ENCODE results near the gene TREM1.
"Not testable (repeated sequence)": the region's sequence is repeated elsewhere in the genome, so short reads cannot be mapped to it uniquely, and the experiment has no call there.

TREM1 gene

DNA sequence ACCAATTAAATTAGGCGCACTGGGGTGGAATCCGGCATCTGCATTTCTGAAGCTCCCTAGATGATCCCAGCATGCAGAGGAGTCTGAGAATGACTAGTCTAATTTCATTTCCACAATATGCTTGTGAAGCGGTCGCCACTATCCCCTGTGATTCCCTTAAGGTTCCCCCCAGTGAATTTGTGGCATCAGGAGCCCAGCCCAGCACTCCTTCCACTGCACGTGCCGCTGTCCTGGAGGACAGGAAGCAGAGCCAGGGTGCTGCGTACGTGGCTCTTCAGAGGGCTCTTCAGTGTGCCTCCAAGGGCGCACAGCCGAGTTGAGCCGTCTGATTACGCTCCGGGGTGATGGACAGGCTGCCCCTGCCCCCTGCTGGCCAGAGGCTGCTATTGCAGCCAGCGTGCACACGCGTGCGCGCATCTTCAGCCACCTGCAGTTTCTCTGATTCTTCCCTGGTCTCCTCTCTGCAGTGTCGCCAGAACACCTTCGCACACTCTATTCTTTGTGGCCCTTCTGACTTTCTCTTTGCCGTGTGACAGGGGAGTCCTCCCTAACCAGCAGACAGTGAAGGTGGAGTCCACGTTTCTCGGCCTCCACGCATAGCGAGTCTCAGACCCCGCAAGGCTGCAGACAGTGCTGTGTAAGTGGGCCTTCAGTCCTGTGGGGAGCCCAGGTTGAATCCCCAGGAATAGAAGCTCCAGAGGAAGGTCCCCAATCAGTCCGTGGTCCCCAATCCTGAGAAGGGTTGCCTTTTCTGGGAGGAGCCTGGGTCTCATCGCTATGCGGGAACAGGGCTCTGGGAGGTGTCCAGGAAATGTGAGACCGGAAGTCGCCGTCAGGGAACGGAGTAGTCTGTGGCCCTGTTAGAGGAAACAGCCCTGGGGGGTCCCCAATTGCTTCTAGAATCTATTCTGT lies 32.4 kb upstream of the TREM1 start:
- Histone ChIP-seq H3K4me1 (ENCODE audit: insufficient read depth, low read length) (no peaks in the 10 kb centered on the region), H3K27me3 (ENCODE audit: insufficient read depth, low read length) (peaks cover 3% of the 10 kb centered on the region), H3K36me3 (ENCODE audit: insufficient read depth, low read length) (no peaks in the 10 kb centered on the region), H3K4me3 (ENCODE audit: low read length) (no peak overlapping the region), H3K9me3 (ENCODE audit: low read length) (no peaks in the 10 kb centered on the region), H2AFZ (ENCODE audit: low read depth, low read length) (no peak overlapping the region)

DNA sequence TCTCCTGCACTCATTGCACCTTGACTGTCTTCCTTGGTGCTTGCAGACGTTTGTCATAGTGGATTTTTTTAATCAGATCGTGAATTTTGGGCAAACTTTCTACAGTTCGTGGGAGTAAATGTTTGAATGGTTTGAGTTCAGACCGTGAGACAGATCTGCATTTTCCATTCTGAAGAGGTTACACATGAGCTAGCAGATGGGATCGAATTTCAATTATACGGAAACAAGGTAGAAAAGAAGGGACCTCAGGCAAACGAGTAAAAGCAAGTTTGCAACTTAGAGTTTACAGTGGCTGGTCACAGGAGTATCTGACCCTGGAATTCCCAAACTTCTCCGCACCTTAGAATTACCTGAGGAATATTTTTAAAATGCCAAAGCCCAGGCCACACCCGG lies 31.8 kb upstream of the TREM1 start:
- Histone ChIP-seq H3K36me3 (ENCODE audit: insufficient read depth, low read length) (no peaks in the 10 kb centered on the region), H2AFZ (ENCODE audit: low read depth, low read length) (no peak overlapping the region), H3K4me3 (ENCODE audit: low read length) (no peak overlapping the region), H3K27me3 (ENCODE audit: insufficient read depth, low read length) (peaks cover 3% of the 10 kb centered on the region), H3K9me3 (ENCODE audit: low read length) (no peaks in the 10 kb centered on the region), H3K4me1 (ENCODE audit: insufficient read depth, low read length) (no peaks in the 10 kb centered on the region)

DNA sequence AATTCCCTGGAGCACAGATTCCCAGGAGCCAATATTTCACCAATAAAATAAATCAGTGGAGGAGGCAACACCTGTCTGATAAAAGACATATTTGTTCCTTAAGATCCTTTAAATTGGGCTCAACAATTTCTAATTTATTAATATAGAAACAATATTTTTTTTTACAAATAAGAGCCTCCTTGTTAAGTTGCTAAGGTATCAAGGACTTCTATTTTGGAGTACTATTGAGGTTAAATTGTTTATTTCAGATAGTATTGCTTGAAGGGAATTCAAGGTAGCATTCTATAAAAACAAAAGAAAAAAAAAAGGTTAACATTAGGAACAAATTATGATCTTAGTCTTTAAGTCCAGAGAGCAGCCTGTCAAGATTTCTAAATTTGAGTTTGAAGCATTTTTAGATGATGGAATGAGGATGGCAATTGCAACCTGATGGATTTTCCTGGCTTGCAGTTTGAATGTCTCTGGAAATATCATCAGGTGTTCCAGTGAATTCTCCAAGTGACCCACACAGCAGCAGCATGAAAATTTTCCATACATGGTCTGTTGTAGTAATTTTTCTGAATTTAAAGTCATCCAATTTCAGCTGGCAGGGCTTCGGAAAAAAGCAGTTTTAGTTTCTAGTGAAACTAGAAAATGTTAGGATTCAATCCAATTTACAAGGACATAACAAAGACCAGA lies 29.6 kb upstream of the TREM1 start:
- no peaks in the 10 kb centered on the region for H3K36me3 ChIP-seq (ENCODE audit: insufficient read depth, low read length)
- peaks cover 3% of the 10 kb centered on the region for H3K27me3 ChIP-seq (ENCODE audit: insufficient read depth, low read length)
- H3K4me1 ChIP-seq (ENCODE audit: insufficient read depth, low read length): no peaks in the 10 kb centered on the region
- no peak overlapping the region for H3K4me3 ChIP-seq (ENCODE audit: low read length)
- H2AFZ ChIP-seq (ENCODE audit: low read depth, low read length): no peak overlapping the region
- H3K9me3 ChIP-seq (ENCODE audit: low read length): no peaks in the 10 kb centered on the region

DNA sequence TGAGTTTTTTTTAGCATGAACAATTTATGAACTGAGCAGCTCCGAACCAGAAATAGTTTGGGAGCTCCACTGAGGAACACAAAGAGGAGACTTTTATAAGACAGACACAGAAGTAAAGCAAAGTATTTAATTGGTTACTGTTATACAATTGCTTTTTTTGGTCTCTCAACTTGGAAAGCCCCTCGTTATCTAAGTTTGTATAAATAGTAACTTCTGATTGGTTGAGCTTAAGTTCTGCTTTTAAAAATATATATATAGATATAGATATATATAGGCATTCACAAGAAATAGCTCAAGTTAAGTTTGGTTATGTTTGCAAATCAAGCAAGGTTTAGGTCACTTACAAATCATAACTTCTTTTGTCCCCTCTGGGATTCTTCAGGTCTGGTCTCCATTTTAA lies 28.7 kb upstream of the TREM1 start:
- peaks cover 3% of the 10 kb centered on the region for H3K27me3 ChIP-seq (ENCODE audit: insufficient read depth, low read length)

DNA sequence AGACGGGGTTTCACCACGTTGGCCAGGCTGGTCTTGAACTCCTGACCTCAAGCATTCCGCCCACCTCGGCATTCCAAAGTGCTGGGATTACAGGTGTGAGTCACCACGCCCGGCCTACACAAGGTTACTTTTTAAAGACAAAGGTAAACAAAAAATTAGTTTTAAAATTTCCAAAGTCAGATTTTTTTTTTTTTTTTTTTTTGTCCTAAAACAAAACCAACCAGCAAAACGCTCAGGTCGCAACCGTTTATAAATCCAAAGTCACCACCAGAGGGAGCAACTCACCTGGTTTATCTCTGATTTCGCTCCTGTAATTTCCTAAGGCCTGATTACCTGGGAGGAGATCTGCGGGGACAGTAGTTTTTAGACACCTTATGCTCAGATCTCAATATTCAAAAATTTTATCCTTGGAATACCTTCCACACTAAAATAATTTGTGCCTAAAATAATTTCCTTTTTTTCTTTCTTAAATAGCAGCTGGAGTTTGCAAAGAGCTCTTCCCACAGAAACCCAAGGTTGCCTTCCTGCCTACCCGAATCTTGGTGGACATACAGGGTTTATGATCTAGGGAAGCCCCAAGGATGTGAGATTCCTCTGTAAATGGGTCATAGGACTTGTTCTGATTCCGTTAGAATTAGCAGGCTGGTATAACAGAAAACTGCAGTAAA lies 19.8 kb upstream of the TREM1 start:
- Histone ChIP-seq H3K27me3 (ENCODE audit: insufficient read depth, low read length) (peaks cover 7% of the 10 kb centered on the region), H2AFZ (ENCODE audit: low read depth, low read length) (no peak overlapping the region), H3K9me3 (ENCODE audit: low read length) (no peaks in the 10 kb centered on the region), H3K36me3 (ENCODE audit: insufficient read depth, low read length) (no peaks in the 10 kb centered on the region), H3K4me1 (ENCODE audit: insufficient read depth, low read length) (no peaks in the 10 kb centered on the region), H3K4me3 (ENCODE audit: low read length) (no peak overlapping the region)

More for the DNA sequence above, 28.7 kb upstream of the TREM1 start:
- Histone ChIP-seq H3K4me1 (ENCODE audit: insufficient read depth, low read length) (no peaks in the 10 kb centered on the region), H3K9me3 (ENCODE audit: low read length) (no peaks in the 10 kb centered on the region), H3K4me3 (ENCODE audit: low read length) (no peak overlapping the region), H3K36me3 (ENCODE audit: insufficient read depth, low read length) (no peaks in the 10 kb centered on the region), H2AFZ (ENCODE audit: low read depth, low read length) (no peak overlapping the region)

DNA sequence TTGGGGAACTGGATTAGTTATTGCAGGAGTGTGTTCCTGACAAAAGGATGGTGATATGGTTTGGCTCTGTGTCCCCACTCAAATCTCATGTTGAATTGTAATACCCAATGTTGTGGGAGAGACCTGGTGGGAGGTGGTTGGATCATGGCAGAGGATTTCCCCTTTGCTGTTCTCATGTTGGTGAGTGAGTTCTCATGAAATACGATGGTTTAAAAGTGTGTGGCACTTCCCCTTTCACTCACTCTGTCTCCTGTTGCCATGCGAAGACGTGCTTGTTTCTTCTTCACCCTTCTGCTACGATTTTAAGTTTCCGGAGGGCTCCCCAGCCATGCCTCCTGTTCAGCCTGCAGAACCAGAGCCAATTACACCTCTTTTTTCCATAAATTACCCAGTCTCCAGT lies 16.2 kb upstream of the TREM1 start:
- Histone ChIP-seq H3K4me3 (ENCODE audit: low read length) (no peak overlapping the region), H2AFZ (ENCODE audit: low read depth, low read length) (no peak overlapping the region), H3K9me3 (ENCODE audit: low read length) (no peaks in the 10 kb centered on the region), H3K4me1 (ENCODE audit: insufficient read depth, low read length) (no peaks in the 10 kb centered on the region), H3K27me3 (ENCODE audit: insufficient read depth, low read length) (no peaks in the 10 kb centered on the region), H3K36me3 (ENCODE audit: insufficient read depth, low read length) (no peaks in the 10 kb centered on the region)

DNA sequence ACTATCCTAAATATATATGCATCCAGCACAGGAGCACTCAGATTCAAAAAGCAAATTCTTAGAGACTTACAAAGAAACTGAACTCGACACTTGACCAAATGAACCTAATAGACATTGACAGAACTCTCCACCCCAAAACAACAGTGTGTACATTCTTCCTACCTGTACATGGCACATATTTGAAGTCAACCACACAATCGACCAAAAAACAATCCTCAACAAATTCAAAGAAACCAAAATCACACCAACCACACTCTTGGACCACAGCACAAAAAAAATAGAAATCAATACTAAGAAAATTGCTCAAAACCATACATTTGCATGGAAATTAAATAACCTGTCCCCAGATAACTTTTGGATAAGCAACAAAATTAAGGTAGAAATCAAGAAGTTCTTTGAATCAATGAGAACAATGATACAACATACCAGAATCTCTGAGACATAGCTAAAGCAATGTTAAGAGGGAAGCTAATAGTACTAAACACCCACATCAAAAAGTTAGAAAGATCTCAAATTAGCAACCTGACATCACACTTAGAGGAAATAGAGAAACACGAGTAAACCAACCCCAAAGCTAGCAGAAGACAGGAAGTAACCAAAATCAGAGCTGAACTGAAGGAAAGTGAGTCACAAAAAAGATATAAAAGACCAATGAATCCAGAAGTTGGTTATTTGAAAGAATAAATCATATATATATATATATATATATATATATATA lies 12.5 kb upstream of the TREM1 start:
- Histone ChIP-seq H3K4me1 (ENCODE audit: insufficient read depth, low read length) (no peaks in the 10 kb centered on the region), H3K4me3 (ENCODE audit: low read length) (no peak overlapping the region), H3K27me3 (ENCODE audit: insufficient read depth, low read length) (no peaks in the 10 kb centered on the region), H3K9me3 (ENCODE audit: low read length) (no peaks in the 10 kb centered on the region), H3K36me3 (ENCODE audit: insufficient read depth, low read length) (no peaks in the 10 kb centered on the region), H2AFZ (ENCODE audit: low read depth, low read length) (no peak overlapping the region)

DNA sequence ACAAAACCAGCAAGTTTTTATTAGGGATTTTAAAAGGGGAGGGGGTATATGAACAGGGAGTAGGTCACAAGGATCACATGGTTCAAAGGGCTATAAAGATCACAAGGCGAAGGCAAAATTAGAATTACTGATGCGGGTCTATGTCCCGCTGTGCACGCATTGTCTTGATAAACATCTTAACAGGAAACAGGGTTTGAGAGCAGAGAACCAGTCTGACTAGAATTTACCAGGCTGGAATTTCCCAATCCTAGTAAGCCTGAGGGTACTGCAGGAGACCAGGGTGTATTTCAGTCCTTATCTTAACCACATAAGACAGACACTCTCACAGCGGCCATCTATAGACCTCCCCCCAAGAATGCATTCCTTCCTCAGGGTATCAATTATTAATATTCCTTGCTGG lies 10.8 kb upstream of the TREM1 start:
- not testable (repeated sequence) for H3K4me3 ChIP-seq (ENCODE audit: low read length); H3K27me3 ChIP-seq (ENCODE audit: insufficient read depth, low read length); H2AFZ ChIP-seq (ENCODE audit: low read depth, low read length); H3K9me3 ChIP-seq (ENCODE audit: low read length); H3K36me3 ChIP-seq (ENCODE audit: insufficient read depth, low read length); H3K4me1 ChIP-seq (ENCODE audit: insufficient read depth, low read length)

DNA sequence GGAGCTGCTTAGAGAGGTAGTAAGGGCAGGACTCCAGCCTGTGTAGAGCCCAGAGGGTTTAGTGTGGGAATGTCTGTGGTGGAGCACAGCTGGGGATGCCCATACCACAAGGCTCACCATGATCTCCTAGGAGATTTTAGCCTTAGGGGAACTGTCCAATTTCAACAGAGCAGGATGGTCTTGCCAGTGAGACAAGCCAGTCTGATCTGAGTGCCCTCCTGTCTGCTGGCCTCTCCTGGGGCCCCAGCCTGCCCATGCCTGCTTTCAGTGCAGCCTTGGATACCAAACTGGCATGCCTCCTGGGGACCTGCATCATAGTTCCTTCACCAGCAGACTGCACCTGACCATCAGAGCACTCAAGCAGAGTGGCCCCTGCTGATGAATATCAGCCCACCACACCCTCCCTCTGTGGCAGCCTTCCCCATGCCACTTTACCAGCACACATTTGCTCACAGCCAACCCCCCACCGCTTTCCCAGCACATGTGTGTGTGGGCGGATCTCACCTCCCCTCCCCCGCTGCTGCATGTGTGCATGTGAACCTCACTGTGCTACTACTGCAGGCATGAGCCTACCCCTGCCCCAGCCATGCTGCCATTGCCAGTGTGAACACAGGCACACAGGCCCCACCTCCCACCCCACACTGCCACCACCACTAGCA lies 7.9 kb upstream of the TREM1 start:
- Histone ChIP-seq H3K4me1 (ENCODE audit: insufficient read depth, low read length) (no peaks in the 10 kb centered on the region), H3K9me3 (ENCODE audit: low read length) (no peaks in the 10 kb centered on the region), H3K36me3 (ENCODE audit: insufficient read depth, low read length) (no peaks in the 10 kb centered on the region), H2AFZ (ENCODE audit: low read depth, low read length) (no peak overlapping the region), H3K4me3 (ENCODE audit: low read length) (no peak overlapping the region), H3K27me3 (ENCODE audit: insufficient read depth, low read length) (no peaks in the 10 kb centered on the region)

DNA sequence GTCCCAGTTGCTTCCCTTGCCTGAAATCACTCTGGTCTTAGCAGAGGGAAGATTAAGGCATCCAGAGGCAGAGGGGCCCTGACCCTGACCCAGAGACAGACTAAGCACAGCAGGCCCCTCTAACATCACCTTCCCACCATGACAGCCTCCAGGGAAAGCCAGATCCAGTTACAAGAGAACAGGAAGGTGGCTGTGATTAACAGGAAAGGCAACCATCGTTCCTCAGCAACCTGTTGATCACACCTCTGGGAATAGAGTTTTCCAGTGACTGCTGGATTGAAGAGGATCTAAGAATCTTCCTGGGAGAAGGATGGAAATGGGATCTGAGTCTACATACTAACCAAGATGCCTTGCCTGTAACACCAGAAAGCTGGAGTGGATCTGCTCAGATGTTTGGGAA lies 5.2 kb upstream of the TREM1 start:
- no peak overlapping the region for H2AFZ ChIP-seq (ENCODE audit: low read depth, low read length)
- peaks cover 24% of the 10 kb centered on the region for H3K4me1 ChIP-seq (ENCODE audit: insufficient read depth, low read length)
- no peak overlapping the region for H3K4me3 ChIP-seq (ENCODE audit: low read length)
- no peaks in the 10 kb centered on the region for H3K27me3 ChIP-seq (ENCODE audit: insufficient read depth, low read length)
- H3K36me3 ChIP-seq (ENCODE audit: insufficient read depth, low read length): no peaks in the 10 kb centered on the region
- no peaks in the 10 kb centered on the region for H3K9me3 ChIP-seq (ENCODE audit: low read length)

DNA sequence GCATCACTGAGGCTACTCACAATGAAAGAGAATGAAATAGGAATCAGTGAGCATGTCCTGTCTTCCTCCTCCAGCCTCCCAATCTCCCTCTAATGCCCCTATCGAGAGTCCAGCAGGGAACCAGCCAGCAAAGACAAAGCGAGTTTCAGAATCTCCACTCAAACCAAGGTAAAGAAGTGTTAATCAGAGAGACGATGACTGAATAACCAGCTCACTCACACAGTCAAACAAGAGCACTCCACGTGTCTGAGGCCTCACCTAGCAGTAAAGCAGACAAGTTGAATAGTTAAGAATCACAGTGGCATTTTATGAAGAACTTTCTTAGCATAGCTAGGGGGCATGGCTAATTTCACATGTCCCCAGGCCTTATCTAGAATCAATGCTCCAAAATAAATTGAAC lies 3.3 kb upstream of the TREM1 start:
- Histone ChIP-seq H3K9me3 (ENCODE audit: low read length) (no peaks in the 10 kb centered on the region), H3K27me3 (ENCODE audit: insufficient read depth, low read length) (no peaks in the 10 kb centered on the region), H3K4me3 (ENCODE audit: low read length) (no peak overlapping the region), H2AFZ (ENCODE audit: low read depth, low read length) (no peak overlapping the region), H3K4me1 (ENCODE audit: insufficient read depth, low read length) (peaks cover 27% of the 10 kb centered on the region), H3K36me3 (ENCODE audit: insufficient read depth, low read length) (no peaks in the 10 kb centered on the region)

DNA sequence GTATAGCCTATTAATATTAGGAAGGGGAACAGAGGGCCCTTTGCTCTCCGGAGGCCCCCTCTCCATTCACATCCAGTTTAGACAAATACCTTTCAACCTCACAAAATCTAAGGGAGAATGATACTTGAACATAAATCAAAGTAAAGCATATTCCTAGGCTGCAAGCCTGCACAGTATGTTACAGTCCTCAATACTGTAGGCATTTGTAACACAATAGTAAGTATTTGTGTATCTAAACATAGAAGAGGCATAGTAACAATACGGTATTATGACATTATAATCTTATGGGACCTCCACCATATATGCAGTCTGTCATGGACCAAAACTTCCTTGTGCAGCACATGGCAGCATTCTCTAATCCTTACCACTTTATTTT lies 2.3 kb upstream of the TREM1 start:
- Histone ChIP-seq H3K4me3 (ENCODE audit: low read length) (no peak overlapping the region), H3K36me3 (ENCODE audit: insufficient read depth, low read length) (no peaks in the 10 kb centered on the region), H2AFZ (ENCODE audit: low read depth, low read length) (no peak overlapping the region), H3K9me3 (ENCODE audit: low read length) (no peaks in the 10 kb centered on the region), H3K4me1 (ENCODE audit: insufficient read depth, low read length) (peaks cover 27% of the 10 kb centered on the region), H3K27me3 (ENCODE audit: insufficient read depth, low read length) (no peaks in the 10 kb centered on the region)

Data from neuron (in vitro differentiated cells).